NCI-H2107 treated with DMSO at 0.1 percent for 48 hours (cell line): ENCODE data around the gene GRWD1.
A peak's percentile ranks its signal among the peaks of the same experiment; 100 is the strongest.

ENCODE experiments used
- DNase-seq: peaks from one replicate; lab custom pipeline; 2025; ENCODE audit not compliant: unreplicated experiment; lab: John Stamatoyannopoulos, UW

The GRWD1 gene

GRCh38 chr19:48455908-48456562 lies 10.3 kb downstream of the GRWD1 start:
- DNase-seq, result no peak

- DNase-seq, result no peak
These were observed 11.1 kb downstream of the GRWD1 start for GRCh38 chr19:48456864-48457263.

- DNase-seq, result no peak
These were observed 12.2 kb downstream of the GRWD1 start for GRCh38 chr19:48458016-48458415.

DNA sequence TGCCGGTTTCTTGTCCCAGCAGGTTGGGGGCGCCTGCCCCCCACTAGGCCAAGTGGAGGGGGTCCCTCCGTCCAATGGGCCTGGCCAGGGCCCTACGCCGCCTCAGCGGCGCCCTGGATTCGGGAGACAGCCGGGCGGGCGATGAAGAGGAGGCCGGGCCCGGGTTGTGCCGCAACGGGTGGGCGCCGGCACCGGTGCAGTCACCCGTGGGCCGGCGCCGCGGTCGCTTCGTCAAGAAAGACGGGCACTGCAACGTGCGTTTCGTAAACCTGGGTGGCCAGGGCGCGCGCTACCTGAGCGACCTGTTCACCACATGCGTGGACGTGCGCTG lies 15.8 kb downstream of the GRWD1 start:
- no peak for DNase-seq

GRCh38 chr19:48461982-48462655 lies 16.3 kb downstream of the GRWD1 start:
- DNase-seq, result no peak

GRCh38 chr19:48465215-48465614 lies 19.4 kb downstream of the GRWD1 start:
- DNase-seq, result no peak

- DNase-seq, result no peak
These were observed 21.0 kb downstream of the GRWD1 start for GRCh38 chr19:48466561-48467325.

GRCh38 chr19:48468772-48469288 lies 23.0 kb downstream of the GRWD1 start:
- DNase-seq, result peak; percentile 100

DNA sequence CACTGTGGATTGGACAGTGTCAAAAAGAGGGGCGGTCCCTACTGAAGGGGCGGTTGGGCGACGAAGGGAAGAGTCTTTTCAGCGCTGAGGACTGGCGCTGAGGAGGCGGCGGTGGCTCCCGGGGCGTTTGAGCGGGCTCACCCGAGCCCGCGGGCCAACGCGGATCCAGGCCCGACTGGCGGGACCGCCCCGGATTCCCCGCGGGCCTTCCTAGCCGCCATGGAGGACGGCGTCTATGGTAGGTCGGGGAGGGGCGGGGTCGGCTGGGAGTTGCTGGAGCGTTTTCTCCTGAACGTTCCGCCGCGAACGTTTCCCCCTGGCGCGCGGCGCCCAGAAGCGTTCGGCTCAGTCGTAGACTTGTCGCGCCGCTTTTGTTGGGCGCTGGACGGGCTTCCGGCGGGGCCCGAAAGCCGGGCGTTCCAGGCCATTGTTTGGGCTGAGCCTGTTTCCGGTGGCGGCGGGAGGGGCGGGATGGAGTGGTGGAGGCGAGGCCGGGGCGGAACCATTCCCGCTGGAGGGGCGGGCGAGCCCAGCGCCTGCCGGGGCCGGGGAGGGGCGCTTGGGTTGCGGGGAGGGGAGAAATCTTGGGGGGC lies 23.6 kb downstream of the GRWD1 start, which contains the start of gene CYTH2:
TSS of gene CYTH2 (plus strand) at position 81 of the 593 bp plus-strand sequence. CDS start at position 220, 139 bp downstream.
- peak; percentile 21 for DNase-seq

GRCh38 chr19:48469934-48470680 lies 24.3 kb downstream of the GRWD1 start:
- DNase-seq, result no peak

GRCh38 chr19:48470856-48471255 lies 25.1 kb downstream of the GRWD1 start:
- DNase-seq, result no peak

DNA sequence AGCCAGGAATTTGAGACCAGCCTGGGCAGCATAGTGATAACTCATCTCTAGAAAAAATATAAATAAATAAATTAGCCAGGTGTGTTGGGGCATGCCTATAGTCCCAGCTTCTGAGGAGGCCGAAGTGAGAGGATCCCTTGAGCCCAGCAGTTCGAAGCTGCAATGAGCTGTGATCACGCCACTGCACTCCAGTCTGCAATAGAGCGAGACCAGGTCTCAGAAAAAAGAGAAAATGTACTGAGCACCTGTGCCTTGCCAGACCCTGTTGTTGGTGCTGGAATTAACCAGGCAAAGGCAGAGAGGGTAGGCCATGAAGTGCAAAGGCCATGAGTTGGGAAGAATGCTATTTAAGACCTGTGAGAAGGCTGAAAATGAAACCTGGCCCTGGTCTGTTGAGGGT lies 26.1 kb downstream of the GRWD1 start:
- no peak for DNase-seq

GRCh38 chr19:48473161-48473966 lies 27.6 kb downstream of the GRWD1 start:
- no peak for DNase-seq

DNA sequence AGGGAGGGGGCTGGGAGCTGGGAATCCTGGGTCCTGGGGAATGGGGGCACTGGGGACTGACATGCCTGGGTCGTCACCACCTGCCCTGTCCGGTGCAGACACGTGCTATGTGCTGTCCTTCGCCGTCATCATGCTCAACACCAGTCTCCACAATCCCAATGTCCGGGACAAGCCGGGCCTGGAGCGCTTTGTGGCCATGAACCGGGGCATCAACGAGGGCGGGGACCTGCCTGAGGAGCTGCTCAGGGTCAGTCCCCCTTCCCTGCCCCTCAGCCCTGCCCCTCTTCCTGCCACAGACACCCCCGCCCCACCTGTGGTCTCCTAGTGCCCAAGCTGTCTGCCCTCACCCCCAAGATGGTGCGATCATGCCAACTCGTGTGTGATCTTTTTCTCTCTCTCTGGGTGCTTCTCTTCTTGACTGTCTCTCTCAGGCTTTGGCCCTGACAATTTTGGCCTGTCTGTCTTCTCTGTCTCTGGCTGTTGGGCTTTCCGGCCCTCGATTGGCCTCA lies 28.4 kb downstream of the GRWD1 start:
- no peak for DNase-seq

DNA sequence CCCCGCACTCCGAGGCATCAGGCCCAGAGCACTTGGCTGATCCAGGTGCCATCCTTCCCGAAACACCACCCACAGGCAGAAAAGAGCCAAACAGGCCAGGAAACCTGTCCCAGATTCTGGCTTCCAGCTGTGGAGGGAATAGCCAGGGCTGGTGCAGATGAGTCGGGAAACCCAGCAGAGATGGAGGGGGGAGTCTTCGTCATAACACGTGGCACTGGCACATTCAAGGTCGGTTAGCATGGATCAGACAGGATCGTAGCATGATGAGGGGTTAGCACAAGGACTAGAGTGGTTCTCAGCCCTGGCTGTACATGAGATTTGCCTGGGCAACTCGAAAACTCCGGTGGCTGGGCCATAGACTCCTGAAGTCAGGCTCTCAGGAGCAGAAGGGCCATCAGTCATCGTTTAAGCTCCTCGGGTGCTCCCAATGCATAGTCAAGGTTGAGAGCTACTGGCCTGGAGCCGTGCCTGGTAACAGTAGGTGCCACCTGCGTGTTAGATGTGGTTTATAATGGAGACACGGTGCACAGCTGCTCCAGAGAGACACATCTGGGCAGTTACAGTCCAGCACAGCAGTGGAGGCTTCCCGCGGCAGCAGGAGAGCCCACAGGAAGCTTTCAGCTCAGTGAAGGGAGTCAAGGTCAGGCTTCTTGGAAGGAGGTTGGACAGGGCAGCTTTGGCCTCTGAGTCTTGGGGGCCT lies 29.7 kb downstream of the GRWD1 start:
- no peak for DNase-seq

GRCh38 chr19:48476176-48476575 lies 30.4 kb downstream of the GRWD1 start:
- no peak for DNase-seq

GRCh38 chr19:48477067-48477685 lies 31.4 kb downstream of the GRWD1 start:
- no peak for DNase-seq

DNA sequence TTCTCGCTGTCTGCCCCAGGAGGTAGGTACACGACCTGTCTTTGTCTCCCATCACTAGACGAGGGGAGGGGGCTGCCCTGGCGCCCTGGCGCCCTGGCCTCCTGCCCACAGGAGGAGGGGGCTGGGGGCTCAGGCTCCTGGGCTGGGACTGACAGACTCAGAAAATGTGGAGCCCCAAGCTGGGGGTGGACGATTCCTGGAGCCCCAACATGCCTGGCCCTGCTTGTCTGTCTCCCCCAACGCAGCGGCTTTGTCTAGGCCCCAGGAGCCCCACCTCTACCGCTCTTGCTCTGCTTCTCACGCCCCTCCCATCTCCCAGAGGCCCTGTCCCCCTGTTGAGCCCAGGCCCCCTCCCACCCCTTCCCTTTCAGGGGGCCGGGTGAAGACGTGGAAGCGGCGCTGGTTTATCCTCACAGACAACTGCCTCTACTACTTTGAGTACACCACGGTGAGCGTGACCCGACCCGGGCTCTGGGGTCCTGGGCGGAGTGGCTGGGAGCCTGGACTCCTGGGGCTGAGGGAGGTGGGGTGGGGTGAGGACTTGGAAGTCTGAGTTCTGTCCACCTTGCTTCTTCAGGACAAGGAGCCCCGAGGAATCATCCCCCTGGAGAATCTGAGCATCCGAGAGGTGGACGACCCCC lies 32.0 kb downstream of the GRWD1 start:
- no peak for DNase-seq
